ENCODE data around the gene ARID5B. TPM values are rescaled to one million over a fixed set of nuclear protein-coding genes. Genes with fewer than 3 reads are reported as not detected.

The ARID5B gene
- total RNA-seq, 1 experiment from 2014 or later, result 0.04 TPM

- Histone ChIP-seq H2BK20ac (ENCODE audit: low read depth, low read length, poor library complexity, severe bottlenecking) (no peak overlapping the region), H2BK15ac (ENCODE audit: low read depth, low read length) (no peak overlapping the region), H3K23me2 (ENCODE audit: insufficient read length, low read depth, low read length, poor library complexity, severe bottlenecking) (no peaks in the 10 kb centered on the region), H4K20me1 (ENCODE audit: control insufficient read depth, insufficient read depth, insufficient read length) (no peaks in the 10 kb centered on the region), H3K56ac (ENCODE audit: insufficient read length, low read depth, low read length) (no peak overlapping the region), H4K5ac (ENCODE audit: insufficient read length, low read depth, low read length) (no peak overlapping the region), H3K79me1 (ENCODE audit: insufficient read depth, low read depth, low read length, poor library complexity, severe bottlenecking) (no peaks in the 10 kb centered on the region), H3T11ph (ENCODE audit: low read length) (no peak overlapping the region), H3K14ac (ENCODE audit: insufficient read depth, low read length) (no peak overlapping the region), H2BK12ac (ENCODE audit: insufficient read length, low read depth, low read length) (no peak overlapping the region), H3K27me3 (ENCODE audit: insufficient read depth, low read length) (no peaks in the 10 kb centered on the region), H3K27ac (ENCODE audit: insufficient read length, low read depth, low read length) (no peak overlapping the region), H3K18ac (ENCODE audit: insufficient read length, low read depth, low read length) (no peak overlapping the region), H3K4me2 (ENCODE audit: insufficient read depth, insufficient read length, low read length) (no peak overlapping the region), H3K79me2 (ENCODE audit: insufficient read depth, low read length) (no peaks in the 10 kb centered on the region), H2AFZ (ENCODE audit: low read length) (no peak overlapping the region), H4K91ac (ENCODE audit: insufficient read length, low read depth, low read length) (no peak overlapping the region), H3K4me1 (ENCODE audit: insufficient read depth, low read length) (no peaks in the 10 kb centered on the region), H4K8ac (replicated peaks; ENCODE audit: insufficient read length, low read depth, low read length) (no peak overlapping the region), H3K9me3 (ENCODE audit: control insufficient read depth, low read depth, low read length) (no peaks in the 10 kb centered on the region), H2BK5ac (ENCODE audit: insufficient read length, low read length) (no peak overlapping the region), H2BK120ac (ENCODE audit: low read depth, low read length, poor library complexity, severe bottlenecking) (no peak overlapping the region), H3K9ac (ENCODE audit: extremely low read depth, insufficient read length, low read length) (no peak overlapping the region), H3K23ac (ENCODE audit: insufficient read length, low read depth, low read length) (no peak overlapping the region), H3K4ac (ENCODE audit: low read depth, low read length) (no peak overlapping the region), H2AK5ac (ENCODE audit: insufficient read length, low read length) (no peak overlapping the region)
- no peak overlapping the region for H3K4me3 Mint-ChIP-seq
- no peak for DNase-seq
- no peaks in the 10 kb centered on the region for H3K36me3 Mint-ChIP-seq (ENCODE audit: insufficient read depth in 1 of 3, low read depth in 3 of 3)
- no peak overlapping the region for H3K27ac Mint-ChIP-seq
- no peaks in the 10 kb centered on the region for H3K4me1 Mint-ChIP-seq
- H3K9me3 Mint-ChIP-seq, result no peaks in the 10 kb centered on the region
- H3K27me3 Mint-ChIP-seq (ENCODE audit: low read depth), result no peaks in the 10 kb centered on the region
- TF ChIP-seq CTCF (conservative IDR thresholded peaks at IDR 0.05), result no peak
- WGBS (ENCODE audit: extremely low coverage, insufficient read length, low lambda C conversion rate), result no CpG with 5 or more reads among the region's 3 CpGs
Observed at GRCh38 chr10:62005687-62006086, 104.2 kb downstream of the ARID5B start.
